Erythroblast (primary cell): ENCODE results near the gene SCFD2.

ENCODE experiments used
- GATA1 ChIP-seq: IDR thresholded peaks from 2 replicates; pipeline ENCODE4 v1.6.1; 2011; ENCODE audit warnings: low read depth, mild to moderate bottlenecking, control low read depth, low read length, moderate library complexity
- POLR2A ChIP-seq: IDR thresholded peaks from 2 replicates; pipeline ENCODE4 v1.6.1; 2011; ENCODE audit warnings: mild to moderate bottlenecking, low read length

GRCh38 chr4:52894443-52894842 is 471.4 kb downstream of the SCFD2 start:
- no peak for TF ChIP-seq POLR2A
- no peak for TF ChIP-seq GATA1
